Activated B cell treated with CpG ODN at 0.5 μM for 24 hours (primary cell): ENCODE measurements around the gene CYP26B1. TPM values are rescaled to one million over a fixed set of nuclear protein-coding genes. Genes with fewer than 3 reads are reported as not detected.

Source experiments
- ATAC-seq: fragments of 200-7000 bp; cut with Tn5 transposase; one replicate; pipeline ENCODE4 v1.10.0; 2021; ENCODE audit warnings: low read depth, mild to moderate bottlenecking, moderate library complexity
- CTCF ChIA-PET: fragments of 350-600 bp; sonication (Branson Sonifier 250); formaldehyde crosslinking; loops from one replicate; lab custom pipeline; 2021; ENCODE audit warnings: antibody characterized with exemption; lab: Charles Lee
- POLR2A ChIA-PET: fragments of 350-600 bp; sonication (Branson Sonifier 250); formaldehyde crosslinking; loops from one replicate; lab custom pipeline; 2021; ENCODE audit warnings: antibody characterized with exemption; lab: Charles Lee
- DNase-seq: peaks from one replicate; pipeline ENCODE4 v3.0.0; 2022
- H3K27ac Mint-ChIP-seq: one replicate; pipeline ENCODE4 v1.8.0; 2020; ENCODE audit warnings: mixed read lengths
- H3K27me3 Mint-ChIP-seq: one replicate; pipeline ENCODE4 v1.8.0; 2021; ENCODE audit warnings: mixed read lengths
- H3K36me3 Mint-ChIP-seq: one replicate; pipeline ENCODE4 v1.8.0; 2021; ENCODE audit warnings: low read depth, mixed read lengths
- H3K4me1 Mint-ChIP-seq: one replicate; pipeline ENCODE4 v1.8.0; 2021; ENCODE audit warnings: mixed read lengths
- H3K4me3 Mint-ChIP-seq: one replicate; pipeline ENCODE4 v1.8.0; 2020; ENCODE audit warnings: mild to moderate bottlenecking, mixed read lengths
- H3K9me3 Mint-ChIP-seq: one replicate; pipeline ENCODE4 v1.8.0; 2020; ENCODE audit warnings: mixed read lengths
- CTCF ChIP-seq: fragments of 200-600 bp; IDR thresholded peaks from one replicate; pipeline ENCODE4 v1.8.0; 2022; ENCODE audit warnings: antibody characterized with exemption, mild to moderate bottlenecking
- intact Hi-C: fragments of 100-400 bp; cut with micrococcal nuclease; formaldehyde crosslinking; loops from one replicate; pipeline ENCODE4 v1.15.1; 2024
- total RNA-seq: library from RNA; stranded (reverse); gene quantifications from 2 replicates; pipeline ENCODE4 v1.2.3, GENCODE V29; 2022

CYP26B1 gene
- total RNA-seq, 1 donor from 2014 or later, result not detected

- Mint-ChIP-seq H3K27ac (no peak overlapping the region), H3K9me3 (peaks cover 4% of the 10 kb centered on the region), H3K36me3 (no peaks in the 10 kb centered on the region), H3K4me1 (peaks cover 22% of the 10 kb centered on the region), H3K27me3 (peaks cover 35% of the 10 kb centered on the region), H3K4me3 (no peak overlapping the region)
- intact Hi-C loops, result loop anchor here (10.0 kb wide), 2 partner anchors 433 to 1153 kb away; partner anchors contain the start of gene EGR4
- DNase-seq, result no peak
- CTCF ChIA-PET, result no interaction called here
- POLR2A ChIA-PET, result no interaction called here
- ATAC-seq, result no peak
- TF ChIP-seq CTCF, result no peak
These were observed 5.7 kb downstream of the CYP26B1 start for GRCh38 chr2:72141881-72142451.

GRCh38 chr2:72141032-72141645 is 6.5 kb downstream of the CYP26B1 start:
- Mint-ChIP-seq H3K4me1 (peaks cover 16% of the 10 kb centered on the region), H3K27me3 (peaks cover 26% of the 10 kb centered on the region), H3K9me3 (no peaks in the 10 kb centered on the region), H3K27ac (no peak overlapping the region), H3K36me3 (no peaks in the 10 kb centered on the region), H3K4me3 (no peak overlapping the region)
- DNase-seq (no peak), ATAC-seq (no peak)
- no peak for TF ChIP-seq CTCF
- intact Hi-C loops, result loop anchor here (10.0 kb wide), 2 partner anchors 434 to 1154 kb away; partner anchors contain the start of gene EGR4
- POLR2A ChIA-PET, result no interaction called here
- CTCF ChIA-PET, result no interaction called here

GRCh38 chr2:72140621-72140960 is 7.1 kb downstream of the CYP26B1 start:
- ChIA-PET CTCF (no interaction called here), POLR2A (no interaction called here)
- ATAC-seq (no peak), DNase-seq (no peak)
- TF ChIP-seq CTCF, result no peak
- H3K36me3 Mint-ChIP-seq, result no peaks in the 10 kb centered on the region
- intact Hi-C loops, result loop anchor here (10.0 kb wide), 2 partner anchors 434 to 1154 kb away; partner anchors contain the start of gene EGR4
- H3K9me3 Mint-ChIP-seq, result no peaks in the 10 kb centered on the region
- H3K4me1 Mint-ChIP-seq, result peaks cover 12% of the 10 kb centered on the region
- H3K27ac Mint-ChIP-seq, result no peak overlapping the region
- H3K27me3 Mint-ChIP-seq, result peaks cover 21% of the 10 kb centered on the region
- no peak overlapping the region for H3K4me3 Mint-ChIP-seq

GRCh38 chr2:72139874-72140620 is 7.6 kb downstream of the CYP26B1 start:
- Mint-ChIP-seq H3K9me3 (no peaks in the 10 kb centered on the region), H3K4me3 (no peak overlapping the region), H3K4me1 (peaks cover 7% of the 10 kb centered on the region), H3K27me3 (peaks cover 19% of the 10 kb centered on the region), H3K36me3 (no peaks in the 10 kb centered on the region), H3K27ac (no peak overlapping the region)
- intact Hi-C loops, result loop anchor here (10.0 kb wide), 2 partner anchors 435 to 1155 kb away; partner anchors contain the start of gene EGR4
- CTCF ChIA-PET, result no interaction called here
- POLR2A ChIA-PET, result no interaction called here
- DNase-seq, result no peak
- TF ChIP-seq CTCF, result no peak
- no peak for ATAC-seq

- H3K4me1 Mint-ChIP-seq, result peaks cover 5% of the 10 kb centered on the region
- ChIA-PET POLR2A (no interaction called here), CTCF (no interaction called here)
- intact Hi-C loops, result no loop called here
- H3K36me3 Mint-ChIP-seq, result no peaks in the 10 kb centered on the region
- H3K27ac Mint-ChIP-seq, result no peak overlapping the region
- no peak overlapping the region for H3K4me3 Mint-ChIP-seq
- peaks cover 19% of the 10 kb centered on the region for H3K27me3 Mint-ChIP-seq
- no peaks in the 10 kb centered on the region for H3K9me3 Mint-ChIP-seq
- no peak for TF ChIP-seq CTCF
- ATAC-seq (no peak), DNase-seq (no peak)
These were observed 8.2 kb downstream of the CYP26B1 start for GRCh38 chr2:72139471-72139873.
